CD4-positive, alpha-beta T cell (primary cell): ENCODE data around the gene CACNB2. TPM values are rescaled to one million over a fixed set of nuclear protein-coding genes. Genes with fewer than 3 reads are reported as not detected.

ENCODE experiments used
- total RNA-seq, 174 experiments: library from RNA in 2 of 174; stranded (reverse) in 2 of 174; gene quantifications; one replicate each; pipeline ENCODE4 v1.2.3 and lab custom pipeline; 2021 to 2026

Gene CACNB2
- total RNA-seq, 2 experiments from 2014 or later = 0.34 TPM; not detected in 1

Other genes starting within 250 kb of the CACNB2 start
- not detected for gene SLC39A12, start 188.5 kb upstream of the CACNB2 start, total RNA-seq